ENCODE measurements around the gene ANKRD16.

ANKRD16 gene

GRCh38 chr10:5876181-5876768 is 13.4 kb downstream of the ANKRD16 start:
- no peak for TF ChIP-seq POLR2AphosphoS5 (IDR thresholded peaks at IDR 0.05; ENCODE audit: low read depth, low read length)
- no peak for TF ChIP-seq FOXP2 (optimal IDR thresholded peaks at IDR 0.05; ENCODE audit: borderline replicate concordance, extremely low read depth, extremely low read length, insufficient read depth)

- TF ChIP-seq REST (IDR thresholded peaks at IDR 0.05; ENCODE audit: insufficient read depth in 1 of 2, low read depth in 2 of 2, low read length in 2 of 2) (no peak), FOXP2 (optimal IDR thresholded peaks at IDR 0.05; ENCODE audit: borderline replicate concordance, extremely low read depth, extremely low read length, insufficient read depth) (no peak)
Measured at GRCh38 chr10:5873515-5873995, 16.1 kb downstream of the ANKRD16 start.

GRCh38 chr10:5871596-5871995 is 18.1 kb downstream of the ANKRD16 start:
- no peak for TF ChIP-seq SIN3A (IDR thresholded peaks at IDR 0.05; ENCODE audit: borderline replicate concordance, insufficient read depth, low read length)
- TF ChIP-seq FOXP2 (optimal IDR thresholded peaks at IDR 0.05; ENCODE audit: borderline replicate concordance, extremely low read depth, extremely low read length, insufficient read depth): peak; percentile 30
- TF ChIP-seq TAF1 (IDR thresholded peaks at IDR 0.05; ENCODE audit: borderline replicate concordance, insufficient read depth, low read length): no peak
- no peak for TF ChIP-seq REST (IDR thresholded peaks at IDR 0.05; ENCODE audit: insufficient read depth in 1 of 2, low read depth in 2 of 2, low read length in 2 of 2)
- TF ChIP-seq POLR2AphosphoS5 (IDR thresholded peaks at IDR 0.05; ENCODE audit: low read depth, low read length): no peak

DNA sequence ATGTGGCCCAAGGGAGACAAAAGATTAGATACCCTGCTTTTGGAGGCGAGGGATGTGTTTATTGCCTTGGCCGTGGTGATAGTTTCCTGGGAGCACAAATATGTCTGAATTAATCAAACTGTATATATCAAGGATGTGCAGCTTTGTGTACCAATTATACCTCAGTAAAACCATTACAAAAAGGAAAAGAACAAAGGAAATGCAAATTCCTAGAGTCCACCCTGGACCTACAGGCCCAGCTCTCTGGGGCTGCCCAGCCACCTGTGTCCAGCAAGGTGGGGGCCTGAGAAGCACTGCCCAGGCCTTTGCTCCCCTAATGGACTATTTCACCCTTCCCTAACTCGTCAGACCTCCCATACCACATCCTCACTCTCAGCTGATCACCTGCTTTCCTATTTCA is 20.5 kb downstream of the ANKRD16 start:
- TF ChIP-seq TAF1 (IDR thresholded peaks at IDR 0.05; ENCODE audit: borderline replicate concordance, insufficient read depth, low read length) (no peak), SIN3A (IDR thresholded peaks at IDR 0.05; ENCODE audit: borderline replicate concordance, insufficient read depth, low read length) (no peak), REST (IDR thresholded peaks at IDR 0.05; ENCODE audit: insufficient read depth in 1 of 2, low read depth in 2 of 2, low read length in 2 of 2) (no peak)

GRCh38 chr10:5862360-5862961 is 27.2 kb downstream of the ANKRD16 start:
- no peak for TF ChIP-seq POLR2AphosphoS5 (IDR thresholded peaks at IDR 0.05; ENCODE audit: low read depth, low read length)
- no peak for TF ChIP-seq SIN3A (IDR thresholded peaks at IDR 0.05; ENCODE audit: borderline replicate concordance, insufficient read depth, low read length)
- TF ChIP-seq TAF1 (IDR thresholded peaks at IDR 0.05; ENCODE audit: borderline replicate concordance, insufficient read depth, low read length): no peak
- no peak for TF ChIP-seq FOXP2 (optimal IDR thresholded peaks at IDR 0.05; ENCODE audit: borderline replicate concordance, extremely low read depth, extremely low read length, insufficient read depth)
- TF ChIP-seq REST (IDR thresholded peaks at IDR 0.05; ENCODE audit: insufficient read depth in 1 of 2, low read depth in 2 of 2, low read length in 2 of 2): no peak
